DOHH2 (cell line): ENCODE measurements around the gene ICE2.

ENCODE experiments used
- H3F3A ChIP-seq: fragments of 200-600 bp; sonication (generic), shearing (Covaris generic); 2 replicates; pipeline ENCODE4 v1.6.0; 2016; ENCODE audit warnings: antibody characterized with exemption, mild to moderate bottlenecking; ENCODE audit not compliant: control insufficient read depth, insufficient read depth
- H3K27ac ChIP-seq: fragments of 200-600 bp; sonication (generic); 2 replicates; pipeline ENCODE4 v1.5.1; 2014; ENCODE audit warnings: low read depth, mild to moderate bottlenecking, low read length, moderate library complexity
- H3K27me3 ChIP-seq: fragments of 200-600 bp; sonication (generic); 2 replicates; pipeline ENCODE4 v1.6.1; 2014; ENCODE audit warnings: mild to moderate bottlenecking, low read length, mixed read lengths; ENCODE audit not compliant: control insufficient read depth
- H3K36me3 ChIP-seq: fragments of 200-600 bp; sonication (generic); 2 replicates; pipeline ENCODE4 v1.6.1; 2014; ENCODE audit warnings: mild to moderate bottlenecking, low read length, moderate library complexity, mixed read lengths; ENCODE audit not compliant: control insufficient read depth
- H3K4me1 ChIP-seq: fragments of 200-600 bp; sonication (generic); 2 replicates; pipeline ENCODE4 v1.6.1; 2014; ENCODE audit warnings: mild to moderate bottlenecking, low read length, mixed read lengths; ENCODE audit not compliant: control insufficient read depth
- H3K4me2 ChIP-seq: fragments of 200-600 bp; sonication (generic); 2 replicates; pipeline ENCODE4 v1.6.0; 2014; ENCODE audit warnings: mild to moderate bottlenecking, low read length, moderate library complexity
- H3K4me3 ChIP-seq: fragments of 200-600 bp; sonication (generic); 2 replicates; pipeline ENCODE4 v1.5.1; 2014; ENCODE audit warnings: mild to moderate bottlenecking, low read length, mixed read lengths
- H3K79me2 ChIP-seq: fragments of 200-600 bp; sonication (generic); 2 replicates; pipeline ENCODE4 v1.6.1; 2014; ENCODE audit warnings: mild to moderate bottlenecking, low read length, mixed read lengths; ENCODE audit not compliant: control insufficient read depth
- H3K9me2 ChIP-seq: fragments of 200-600 bp; sonication (generic); replicated peaks from 2 replicates; pipeline ENCODE4 v1.6.1; 2014; ENCODE audit warnings: mild to moderate bottlenecking, low read length, mixed read lengths; ENCODE audit not compliant: control insufficient read depth
- H3K9me3 ChIP-seq: fragments of 200-600 bp; sonication (generic); 2 replicates; pipeline ENCODE4 v1.6.1; 2014; ENCODE audit warnings: antibody characterized with exemption, low read length, mixed read lengths; ENCODE audit not compliant: control insufficient read depth, insufficient read depth
- H4K20me1 ChIP-seq: fragments of 200-600 bp; sonication (generic); 2 replicates; pipeline ENCODE4 v1.6.0; 2014; ENCODE audit warnings: low read depth, mild to moderate bottlenecking, antibody characterized with exemption, low read length, moderate library complexity; ENCODE audit not compliant: control insufficient read depth, insufficient read depth
- CTCF ChIP-seq: fragments of 200-600 bp; sonication (generic); IDR thresholded peaks from one replicate; pipeline ENCODE4 v1.5.1; 2014; ENCODE audit warnings: antibody characterized with exemption, mild to moderate bottlenecking, low read depth, low read length; ENCODE audit not compliant: poor library complexity, severe bottlenecking
- EZH2phosphoT487 ChIP-seq: fragments of 200-600 bp; sonication (generic); IDR thresholded peaks from 2 replicates; pipeline ENCODE4 v1.6.1; 2017; ENCODE audit warnings: borderline replicate concordance, mild to moderate bottlenecking, antibody characterized with exemption, low read length, moderate library complexity, mixed read lengths

Gene ICE2

GRCh38 chr15:60520825-60521368 lies 42.0 kb upstream of the ICE2 start:
- H3K9me3 ChIP-seq = no peaks in the 10 kb centered on the region
- H3K27me3 ChIP-seq = no peaks in the 10 kb centered on the region
- no peaks in the 10 kb centered on the region for H3K36me3 ChIP-seq
- peaks cover 3% of the 10 kb centered on the region; the same call in 1 of the 2 replicates for H3K4me1 ChIP-seq
- H3K4me3 ChIP-seq = no peak overlapping the region
- H3K79me2 ChIP-seq = no peaks in the 10 kb centered on the region
- no peak overlapping the region for H3K4me2 ChIP-seq
- no peaks in the 10 kb centered on the region for H3F3A ChIP-seq
- H4K20me1 ChIP-seq = no peaks in the 10 kb centered on the region
- TF ChIP-seq EZH2phosphoT487 (no peak), CTCF (peak; percentile 88)
- no peaks in the 10 kb centered on the region for H3K9me2 ChIP-seq
- H3K27ac ChIP-seq = no peak overlapping the region

- TF ChIP-seq EZH2phosphoT487 (no peak), CTCF (no peak)
- no peak overlapping the region for H3K27ac ChIP-seq
- H3F3A ChIP-seq = no peaks in the 10 kb centered on the region
Measured at GRCh38 chr15:60520013-60520824, 41.3 kb upstream of the ICE2 start.

GRCh38 chr15:60519218-60519617 lies 40.3 kb upstream of the ICE2 start:
- Histone ChIP-seq H3K36me3 (no peaks in the 10 kb centered on the region), H4K20me1 (no peaks in the 10 kb centered on the region), H3K4me2 (no peak overlapping the region), H3K79me2 (no peaks in the 10 kb centered on the region), H3K9me3 (no peaks in the 10 kb centered on the region), H3K27me3 (no peaks in the 10 kb centered on the region), H3K4me3 (no peak overlapping the region), H3F3A (no peaks in the 10 kb centered on the region), H3K27ac (no peak overlapping the region), H3K4me1 (peaks cover 3% of the 10 kb centered on the region; the same call in 1 of the 2 replicates), H3K9me2 (no peaks in the 10 kb centered on the region)
- TF ChIP-seq CTCF = no peak

More at GRCh38 chr15:60520013-60520824, 41.3 kb upstream of the ICE2 start:
- Histone ChIP-seq H3K9me3 (no peaks in the 10 kb centered on the region), H3K4me1 (peaks cover 3% of the 10 kb centered on the region; the same call in 1 of the 2 replicates), H3K27me3 (no peaks in the 10 kb centered on the region), H4K20me1 (no peaks in the 10 kb centered on the region), H3K79me2 (no peaks in the 10 kb centered on the region), H3K4me3 (no peak overlapping the region), H3K4me2 (no peak overlapping the region), H3K36me3 (no peaks in the 10 kb centered on the region), H3K9me2 (no peaks in the 10 kb centered on the region)
